AG04449 (cell line): ENCODE data around the gene CYP2A7.
"Not testable (repeated sequence)": the region's sequence is repeated elsewhere in the genome, so short reads cannot be mapped to it uniquely, and the experiment has no call there.

Source experiments
- CTCF ChIA-PET: fragments of 350-600 bp; formaldehyde crosslinking; extraction: SDS; loops from one replicate; lab custom pipeline; 2021; ENCODE audit warnings: antibody characterized with exemption; lab: Yijun Ruan, JAX
- POLR2A ChIA-PET: fragments of 400-600, 350-600 bp; formaldehyde crosslinking; extraction: SDS; loops from one replicate; lab custom pipeline; 2020; ENCODE audit warnings: antibody characterized with exemption, inconsistent platforms; lab: Yijun Ruan, JAX
- DNase-seq: peaks from one replicate; pipeline ENCODE4 v3.0.0-alpha.2; 2010; ENCODE audit warnings: low read depth, low spot score
- H3K4me3 ChIP-seq: 2 replicates; pipeline ENCODE4 v1.5.1; 2011; ENCODE audit warnings: low read depth, mild to moderate bottlenecking, control low read depth, low read length

The CYP2A7 gene

GRCh38 chr19:40825460-40826095 is 56.5 kb downstream of the CYP2A7 start:
- CTCF ChIA-PET, H3K4me3 ChIP-seq, POLR2A ChIA-PET, DNase-seq: not testable (repeated sequence)
